ENCODE results near the gene TAPT1. TPM values are rescaled to one million over a fixed set of nuclear protein-coding genes. Genes with fewer than 3 reads are reported as not detected.

Gene TAPT1
- total and polyA plus RNA-seq, 2 of the 13 experiments (the other 11 are each of a cell fraction or from before 2014, with no cell fraction given) = 24.5 to 25.3 TPM

DNA sequence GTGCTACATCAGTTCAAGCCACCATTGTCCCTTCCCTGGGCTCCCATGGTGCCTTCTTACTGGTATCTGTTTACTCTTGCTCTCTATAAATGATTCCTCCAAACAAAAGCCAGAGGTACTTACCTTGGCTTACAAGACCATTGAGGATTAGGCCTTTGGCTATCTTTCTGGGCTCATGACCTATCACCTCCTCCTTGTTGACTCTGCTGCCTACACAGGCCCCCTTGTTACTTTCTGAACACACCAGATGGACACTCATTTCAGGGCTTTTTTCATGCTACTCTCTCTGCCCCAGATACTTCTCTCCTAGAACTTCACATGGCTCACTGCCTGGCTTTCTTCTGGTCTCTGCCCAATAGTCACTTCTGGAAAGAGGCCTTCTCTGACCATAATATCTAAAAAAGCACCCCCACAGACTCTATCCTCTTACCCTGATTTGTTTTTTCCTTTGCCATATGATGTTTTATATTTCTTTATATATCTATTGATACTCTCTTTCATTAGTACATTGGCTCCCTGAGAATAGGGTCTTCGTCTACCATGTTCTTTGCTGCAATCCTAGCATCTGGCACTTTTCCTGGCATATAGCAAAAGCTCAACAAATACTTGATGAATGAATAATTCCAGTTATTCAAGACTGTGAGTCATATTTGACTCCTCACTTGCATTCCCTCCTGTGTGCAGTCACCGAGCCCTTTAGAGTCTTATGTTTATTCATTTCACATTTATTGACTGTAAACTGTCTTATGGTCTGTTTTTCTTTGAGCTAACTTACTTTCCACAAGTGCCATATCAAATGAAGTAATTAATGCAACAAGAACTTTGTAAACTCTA, 27.1 kb upstream of the TAPT1 start (continued):
- TF ChIP-seq, protein P1, sequence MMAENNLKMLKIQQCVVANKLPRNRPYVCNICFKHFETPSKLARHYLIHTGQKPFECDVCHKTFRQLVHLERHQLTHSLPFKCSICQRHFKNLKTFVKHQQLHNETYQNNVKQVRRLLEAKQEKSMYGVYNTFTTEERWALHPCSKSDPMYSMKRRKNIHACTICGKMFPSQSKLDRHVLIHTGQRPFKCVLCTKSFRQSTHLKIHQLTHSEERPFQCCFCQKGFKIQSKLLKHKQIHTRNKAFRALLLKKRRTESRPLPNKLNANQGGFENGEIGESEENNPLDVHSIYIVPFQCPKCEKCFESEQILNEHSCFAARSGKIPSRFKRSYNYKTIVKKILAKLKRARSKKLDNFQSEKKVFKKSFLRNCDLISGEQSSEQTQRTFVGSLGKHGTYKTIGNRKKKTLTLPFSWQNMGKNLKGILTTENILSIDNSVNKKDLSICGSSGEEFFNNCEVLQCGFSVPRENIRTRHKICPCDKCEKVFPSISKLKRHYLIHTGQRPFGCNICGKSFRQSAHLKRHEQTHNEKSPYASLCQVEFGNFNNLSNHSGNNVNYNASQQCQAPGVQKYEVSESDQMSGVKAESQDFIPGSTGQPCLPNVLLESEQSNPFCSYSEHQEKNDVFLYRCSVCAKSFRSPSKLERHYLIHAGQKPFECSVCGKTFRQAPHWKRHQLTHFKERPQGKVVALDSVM (CRISPR knock-in tag; IDR thresholded peaks at IDR 0.05) = no peak
- TF ChIP-seq ATF7 (IDR thresholded peaks at IDR 0.05) (no peak), ATF7 (CRISPR knock-in tag; IDR thresholded peaks at IDR 0.05) (no peak), ZNF446 (CRISPR knock-in tag; IDR thresholded peaks at IDR 0.05) (no peak), TOPORS (CRISPR knock-in tag; IDR thresholded peaks at IDR 0.05) (no peak), ZNF564 (CRISPR knock-in tag; IDR thresholded peaks at IDR 0.05) (no peak), FOXO1 (CRISPR knock-in tag; IDR thresholded peaks at IDR 0.05) (no peak), CHD2 (IDR thresholded peaks at IDR 0.05; ENCODE audit: low read depth, low read length) (no peak), NR1H2 (CRISPR knock-in tag; IDR thresholded peaks at IDR 0.05; ENCODE audit: borderline replicate concordance, low read depth) (no peak), SRF (IDR thresholded peaks at IDR 0.05; ENCODE audit: low read depth, low read length) (no peak), ETV6 (CRISPR knock-in tag; conservative IDR thresholded peaks at IDR 0.05) (no peak), ZNF781 (CRISPR knock-in tag; IDR thresholded peaks at IDR 0.05; ENCODE audit: borderline replicate concordance, not compliant biosample characterization) (no peak), SP140L (CRISPR knock-in tag; IDR thresholded peaks at IDR 0.05; ENCODE audit: borderline replicate concordance) (no peak), GZF1 (CRISPR knock-in tag; IDR thresholded peaks at IDR 0.05) (no peak), IRX3 (CRISPR knock-in tag; IDR thresholded peaks at IDR 0.05; ENCODE audit: borderline replicate concordance, low read depth) (no peak)
- TF ChIP-seq, protein P2, sequence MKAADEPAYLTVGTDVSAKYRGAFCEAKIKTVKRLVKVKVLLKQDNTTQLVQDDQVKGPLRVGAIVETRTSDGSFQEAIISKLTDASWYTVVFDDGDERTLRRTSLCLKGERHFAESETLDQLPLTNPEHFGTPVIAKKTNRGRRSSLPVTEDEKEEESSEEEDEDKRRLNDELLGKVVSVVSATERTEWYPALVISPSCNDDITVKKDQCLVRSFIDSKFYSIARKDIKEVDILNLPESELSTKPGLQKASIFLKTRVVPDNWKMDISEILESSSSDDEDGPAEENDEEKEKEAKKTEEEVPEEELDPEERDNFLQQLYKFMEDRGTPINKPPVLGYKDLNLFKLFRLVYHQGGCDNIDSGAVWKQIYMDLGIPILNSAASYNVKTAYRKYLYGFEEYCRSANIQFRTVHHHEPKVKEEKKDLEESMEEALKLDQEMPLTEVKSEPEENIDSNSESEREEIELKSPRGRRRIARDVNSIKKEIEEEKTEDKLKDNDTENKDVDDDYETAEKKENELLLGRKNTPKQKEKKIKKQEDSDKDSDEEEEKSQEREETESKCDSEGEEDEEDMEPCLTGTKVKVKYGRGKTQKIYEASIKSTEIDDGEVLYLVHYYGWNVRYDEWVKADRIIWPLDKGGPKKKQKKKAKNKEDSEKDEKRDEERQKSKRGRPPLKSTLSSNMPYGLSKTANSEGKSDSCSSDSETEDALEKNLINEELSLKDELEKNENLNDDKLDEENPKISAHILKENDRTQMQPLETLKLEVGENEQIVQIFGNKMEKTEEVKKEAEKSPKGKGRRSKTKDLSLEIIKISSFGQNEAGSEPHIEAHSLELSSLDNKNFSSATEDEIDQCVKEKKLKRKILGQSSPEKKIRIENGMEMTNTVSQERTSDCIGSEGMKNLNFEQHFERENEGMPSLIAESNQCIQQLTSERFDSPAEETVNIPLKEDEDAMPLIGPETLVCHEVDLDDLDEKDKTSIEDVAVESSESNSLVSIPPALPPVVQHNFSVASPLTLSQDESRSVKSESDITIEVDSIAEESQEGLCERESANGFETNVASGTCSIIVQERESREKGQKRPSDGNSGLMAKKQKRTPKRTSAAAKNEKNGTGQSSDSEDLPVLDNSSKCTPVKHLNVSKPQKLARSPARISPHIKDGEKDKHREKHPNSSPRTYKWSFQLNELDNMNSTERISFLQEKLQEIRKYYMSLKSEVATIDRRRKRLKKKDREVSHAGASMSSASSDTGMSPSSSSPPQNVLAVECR (CRISPR knock-in tag; IDR thresholded peaks at IDR 0.05; ENCODE audit: borderline replicate concordance) = no peak
- TF ChIP-seq, protein P3, sequence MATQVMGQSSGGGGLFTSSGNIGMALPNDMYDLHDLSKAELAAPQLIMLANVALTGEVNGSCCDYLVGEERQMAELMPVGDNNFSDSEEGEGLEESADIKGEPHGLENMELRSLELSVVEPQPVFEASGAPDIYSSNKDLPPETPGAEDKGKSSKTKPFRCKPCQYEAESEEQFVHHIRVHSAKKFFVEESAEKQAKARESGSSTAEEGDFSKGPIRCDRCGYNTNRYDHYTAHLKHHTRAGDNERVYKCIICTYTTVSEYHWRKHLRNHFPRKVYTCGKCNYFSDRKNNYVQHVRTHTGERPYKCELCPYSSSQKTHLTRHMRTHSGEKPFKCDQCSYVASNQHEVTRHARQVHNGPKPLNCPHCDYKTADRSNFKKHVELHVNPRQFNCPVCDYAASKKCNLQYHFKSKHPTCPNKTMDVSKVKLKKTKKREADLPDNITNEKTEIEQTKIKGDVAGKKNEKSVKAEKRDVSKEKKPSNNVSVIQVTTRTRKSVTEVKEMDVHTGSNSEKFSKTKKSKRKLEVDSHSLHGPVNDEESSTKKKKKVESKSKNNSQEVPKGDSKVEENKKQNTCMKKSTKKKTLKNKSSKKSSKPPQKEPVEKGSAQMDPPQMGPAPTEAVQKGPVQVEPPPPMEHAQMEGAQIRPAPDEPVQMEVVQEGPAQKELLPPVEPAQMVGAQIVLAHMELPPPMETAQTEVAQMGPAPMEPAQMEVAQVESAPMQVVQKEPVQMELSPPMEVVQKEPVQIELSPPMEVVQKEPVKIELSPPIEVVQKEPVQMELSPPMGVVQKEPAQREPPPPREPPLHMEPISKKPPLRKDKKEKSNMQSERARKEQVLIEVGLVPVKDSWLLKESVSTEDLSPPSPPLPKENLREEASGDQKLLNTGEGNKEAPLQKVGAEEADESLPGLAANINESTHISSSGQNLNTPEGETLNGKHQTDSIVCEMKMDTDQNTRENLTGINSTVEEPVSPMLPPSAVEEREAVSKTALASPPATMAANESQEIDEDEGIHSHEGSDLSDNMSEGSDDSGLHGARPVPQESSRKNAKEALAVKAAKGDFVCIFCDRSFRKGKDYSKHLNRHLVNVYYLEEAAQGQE (IDR thresholded peaks at IDR 0.05; ENCODE audit: borderline replicate concordance in 1 of 2, low read depth in 1 of 2, low read length in 2 of 2) = no peak

All from HepG2 (cell line).